HuH-7 (cell line): ENCODE results near the gene CC2D1A.

Experiments used
- DNase-seq: peaks from one replicate; pipeline ENCODE4 v3.0.0; 2011; ENCODE audit warnings: low spot score

Gene CC2D1A

DNA sequence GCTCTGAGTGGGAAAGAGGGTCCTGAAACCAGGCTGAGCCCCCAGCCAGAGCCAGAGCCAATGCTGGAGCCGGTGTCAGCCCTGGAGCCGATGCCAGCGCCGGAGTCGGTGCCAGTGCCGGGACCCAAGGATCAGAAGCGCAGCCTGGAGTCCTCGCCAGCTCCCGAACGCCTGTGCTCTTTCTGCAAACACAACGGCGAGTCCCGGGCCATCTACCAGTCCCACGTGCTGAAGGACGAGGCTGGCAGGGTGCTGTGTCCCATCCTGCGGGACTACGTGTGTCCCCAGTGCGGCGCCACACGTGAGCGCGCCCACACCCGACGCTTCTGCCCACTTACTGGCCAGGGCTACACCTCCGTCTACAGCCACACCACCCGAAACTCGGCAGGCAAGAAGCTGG is 28.7 kb upstream of the CC2D1A start:
- no peak for DNase-seq

DNA sequence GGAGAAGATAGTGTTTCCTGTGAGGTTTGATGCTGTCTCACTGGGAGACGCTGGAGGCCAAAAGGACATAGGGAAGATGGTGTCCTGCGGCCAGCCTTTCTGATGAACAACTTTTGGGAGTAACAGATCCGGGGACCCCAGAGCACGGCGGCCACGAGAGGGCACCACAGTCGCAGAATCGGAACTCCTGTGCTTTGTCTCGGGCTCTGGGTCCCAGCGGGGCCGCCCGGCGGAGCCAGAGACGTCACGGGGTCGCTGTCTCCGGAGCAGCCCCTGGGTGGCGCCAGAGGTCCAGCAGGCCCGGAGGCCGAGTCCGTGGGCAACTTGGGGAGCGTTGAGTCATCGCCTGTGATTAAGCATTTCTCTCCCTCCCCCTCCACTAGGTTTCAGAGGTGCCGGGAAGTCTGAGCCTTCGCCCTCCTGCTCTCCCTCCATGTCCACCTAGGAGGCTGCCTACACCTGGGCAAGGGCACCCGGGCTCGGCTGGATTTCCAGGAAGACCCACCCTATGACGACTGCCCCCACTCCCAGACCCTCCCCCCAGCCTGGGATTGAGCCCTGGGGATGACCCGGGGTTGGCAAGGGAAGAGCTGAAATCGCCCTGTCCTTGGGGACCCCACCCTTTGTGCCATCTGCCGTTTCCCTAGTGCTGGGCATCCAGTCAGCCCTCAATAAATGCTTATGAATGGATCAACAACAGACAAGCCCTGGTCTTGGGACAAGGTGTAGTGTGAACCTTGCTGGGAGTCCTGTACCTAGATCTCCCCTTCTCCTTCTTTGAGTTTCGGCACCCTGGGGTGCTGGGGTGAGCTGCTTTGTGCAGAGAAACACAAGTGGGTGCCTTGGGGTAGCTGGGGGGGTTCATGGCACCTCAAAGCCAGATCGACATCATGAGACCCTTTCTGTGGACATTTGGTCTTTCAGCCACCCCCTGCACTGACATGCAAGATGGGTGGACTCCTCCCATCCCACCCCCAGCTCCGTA is 25.6 kb upstream of the CC2D1A start:
- peak; percentile 90 for DNase-seq

DNA sequence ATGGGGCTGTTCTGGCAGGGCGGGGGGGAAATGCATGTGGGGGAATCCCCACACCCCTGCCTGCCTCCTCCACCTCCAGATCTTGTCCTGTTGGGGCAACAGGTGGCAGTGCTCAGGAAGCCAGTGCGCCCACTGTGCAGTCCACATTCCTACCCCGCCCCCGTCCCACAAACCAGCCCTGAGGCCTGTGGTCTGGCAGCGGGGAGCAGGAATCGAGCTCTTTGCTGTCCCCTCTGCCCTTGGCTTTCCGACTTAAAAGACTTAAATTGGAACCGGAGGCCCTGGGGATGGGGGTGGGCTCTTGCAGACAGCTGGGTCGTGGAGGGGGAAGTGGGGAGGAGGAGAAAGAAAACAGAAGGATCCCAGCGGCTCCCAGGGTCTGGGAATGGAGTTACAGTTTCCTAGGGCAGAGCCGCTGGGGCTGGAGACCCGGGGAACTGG is 24.7 kb upstream of the CC2D1A start:
- DNase-seq = no peak

DNA sequence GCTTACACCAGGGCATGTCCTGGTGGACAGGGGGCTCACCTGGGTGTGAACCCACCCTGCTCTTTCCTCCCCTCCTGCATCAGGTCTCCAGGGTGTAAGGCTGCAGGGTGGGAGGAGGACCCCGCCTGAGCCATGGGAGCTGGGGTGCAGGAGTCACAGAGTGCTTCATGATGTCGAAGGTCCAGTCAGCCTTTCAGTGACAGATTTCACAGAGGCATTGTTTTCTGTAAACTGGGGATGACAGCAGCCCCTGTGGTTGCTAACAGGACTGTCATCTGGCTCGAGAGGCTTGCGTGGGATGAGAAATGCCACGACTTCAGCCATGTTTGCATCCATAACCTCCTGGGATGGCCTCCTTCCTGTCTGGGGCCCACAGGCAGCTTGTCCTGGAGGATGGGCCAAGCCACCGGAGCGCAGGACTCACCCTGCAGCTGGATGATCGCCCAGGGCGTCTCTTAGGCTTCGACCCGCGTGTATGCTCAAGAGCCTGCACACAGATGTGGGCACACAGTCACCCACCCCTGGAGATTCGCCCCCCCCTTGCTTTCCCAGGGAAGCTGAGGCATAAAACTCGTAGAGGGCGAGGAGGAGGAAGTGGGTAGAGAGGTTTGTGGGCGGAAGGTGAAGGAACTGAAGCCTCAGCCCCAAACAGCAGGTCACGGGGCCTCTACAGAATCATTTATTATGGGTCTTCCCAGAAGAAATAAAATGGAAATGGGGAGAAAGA is 24.1 kb upstream of the CC2D1A start:
- no peak for DNase-seq

DNA sequence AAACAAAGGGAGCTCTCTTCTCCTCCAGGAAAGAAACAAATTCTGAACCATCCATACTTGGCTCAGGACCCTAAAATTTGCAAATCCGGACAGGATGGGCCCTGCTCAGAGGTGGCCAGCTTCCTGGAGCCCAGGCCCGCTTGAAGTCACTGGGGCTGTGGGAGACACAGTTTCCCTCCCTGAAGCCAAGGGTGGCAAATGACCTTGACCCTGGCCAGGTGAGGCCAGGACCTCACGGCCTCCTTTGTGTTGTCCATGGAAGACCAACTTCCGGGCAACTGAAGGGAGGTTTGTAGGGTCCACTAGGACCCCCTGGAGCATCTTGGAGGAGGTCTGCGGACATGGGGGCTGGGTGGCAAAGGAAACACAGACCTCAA is 23.6 kb upstream of the CC2D1A start:
- no peak for DNase-seq

DNA sequence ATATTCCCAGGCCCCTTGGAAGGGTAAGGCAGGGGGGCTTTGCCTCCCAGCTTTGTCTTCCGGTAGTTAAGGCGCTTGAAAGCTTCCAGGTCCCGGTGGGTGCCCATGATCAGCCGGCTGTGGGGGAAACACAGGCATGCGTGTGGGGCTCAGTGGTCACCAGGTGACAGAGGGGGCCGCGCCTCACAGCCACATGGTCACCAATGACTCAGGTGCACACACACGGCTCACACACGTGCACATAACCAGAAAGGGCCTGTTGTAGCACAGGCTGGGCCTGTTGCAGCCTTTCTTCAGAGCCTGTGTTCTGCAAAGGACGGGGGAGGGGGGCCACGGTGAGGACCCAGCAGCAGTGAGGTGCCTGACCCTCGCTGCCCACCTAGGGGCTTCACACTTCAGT is 23.2 kb upstream of the CC2D1A start:
- DNase-seq = no peak

DNA sequence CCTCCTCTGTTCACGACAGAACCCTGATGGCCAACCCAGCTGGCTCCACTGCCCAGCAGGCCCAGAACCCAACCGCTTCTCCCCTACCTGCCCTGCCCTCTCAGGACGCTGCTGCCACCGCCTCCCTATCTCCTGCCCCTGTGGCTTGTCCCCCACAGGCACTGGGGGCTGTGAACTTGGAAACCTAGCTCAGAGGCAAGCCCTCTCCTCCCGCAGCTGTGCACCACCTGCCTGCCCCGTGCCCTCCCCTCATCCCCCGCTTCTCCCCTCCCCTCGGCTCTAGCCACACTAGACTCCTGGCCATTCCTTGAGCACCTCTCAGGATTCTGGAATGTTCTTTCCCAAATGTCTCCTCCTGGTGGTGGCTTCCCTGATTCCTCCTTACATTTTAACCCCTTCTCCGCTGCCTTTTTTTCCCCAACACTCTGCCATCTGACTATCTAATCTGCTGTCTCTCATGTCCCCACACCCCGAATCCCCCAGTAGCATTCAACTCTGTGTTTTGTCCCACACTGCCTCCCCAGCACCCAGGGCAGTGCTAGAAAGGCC is 22.4 kb upstream of the CC2D1A start:
- no peak for DNase-seq

DNA sequence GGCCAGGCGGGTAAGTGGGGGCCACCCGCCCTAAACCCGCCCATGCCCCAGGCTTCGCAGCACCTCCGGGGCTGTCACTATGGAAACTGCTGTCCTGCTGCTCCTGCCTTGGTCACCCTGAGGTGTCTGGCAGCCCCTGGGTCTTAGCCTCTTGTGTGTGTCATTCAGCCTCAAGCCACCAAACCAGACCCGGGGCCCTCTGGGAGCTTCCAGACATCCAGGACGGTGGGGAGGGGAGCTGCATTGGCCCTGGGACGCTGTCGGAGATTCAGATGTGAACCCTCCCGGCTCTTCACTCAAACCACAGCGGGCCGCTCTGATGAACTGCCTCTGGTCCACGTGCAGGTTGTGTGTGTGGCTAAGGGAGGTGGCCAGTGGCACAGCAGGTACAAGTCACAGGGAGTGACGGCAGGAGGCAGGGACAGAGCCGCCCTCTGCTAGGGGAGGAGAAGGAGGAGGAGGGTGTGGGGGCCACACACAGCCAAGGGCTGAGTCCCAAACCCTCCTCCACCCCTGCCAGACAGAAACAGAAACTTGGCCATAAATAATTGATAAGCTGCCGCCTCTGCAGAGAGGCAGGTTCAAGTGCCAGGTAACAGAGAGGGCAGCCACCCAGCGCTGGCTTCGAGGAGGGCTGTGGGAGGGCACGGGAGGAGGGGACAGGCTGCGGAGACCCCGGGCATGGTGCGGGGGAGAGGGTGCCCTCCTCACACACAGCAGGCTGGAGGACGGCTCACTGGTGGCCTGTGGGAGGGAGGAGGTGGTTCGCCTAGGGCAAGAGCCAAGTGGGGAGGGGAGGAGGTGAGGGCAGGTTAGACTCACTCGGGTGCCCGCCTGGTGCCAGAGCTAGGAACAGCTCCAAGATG is 21.0 kb upstream of the CC2D1A start:
- DNase-seq = no peak

DNA sequence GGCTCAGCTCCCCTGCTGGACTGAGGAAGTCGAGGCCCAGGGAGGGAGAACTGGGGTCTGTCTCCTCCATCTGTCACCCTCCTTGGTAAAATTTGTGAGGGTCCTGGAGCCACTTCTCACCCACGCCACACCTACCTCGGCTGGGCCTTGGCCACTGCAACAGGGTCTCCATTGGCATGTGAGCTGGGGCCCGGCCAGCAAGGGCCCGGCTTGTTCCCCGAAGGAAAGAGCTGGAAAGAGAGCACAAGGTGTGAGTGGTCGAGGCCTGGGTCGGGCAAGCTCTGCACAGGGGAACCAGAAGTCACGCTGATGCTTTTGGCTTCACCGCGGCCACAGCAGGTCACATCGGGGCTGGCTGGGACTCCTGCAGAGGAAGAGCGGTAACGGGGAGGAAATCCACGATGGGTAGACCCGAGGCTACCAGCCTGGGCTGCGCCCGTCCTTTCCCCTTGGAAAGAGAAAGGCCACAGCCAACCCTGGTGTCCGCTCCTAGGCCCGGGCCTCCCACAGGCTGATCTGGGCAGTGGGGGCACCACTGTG is 20.1 kb upstream of the CC2D1A start:
- no peak for DNase-seq

DNA sequence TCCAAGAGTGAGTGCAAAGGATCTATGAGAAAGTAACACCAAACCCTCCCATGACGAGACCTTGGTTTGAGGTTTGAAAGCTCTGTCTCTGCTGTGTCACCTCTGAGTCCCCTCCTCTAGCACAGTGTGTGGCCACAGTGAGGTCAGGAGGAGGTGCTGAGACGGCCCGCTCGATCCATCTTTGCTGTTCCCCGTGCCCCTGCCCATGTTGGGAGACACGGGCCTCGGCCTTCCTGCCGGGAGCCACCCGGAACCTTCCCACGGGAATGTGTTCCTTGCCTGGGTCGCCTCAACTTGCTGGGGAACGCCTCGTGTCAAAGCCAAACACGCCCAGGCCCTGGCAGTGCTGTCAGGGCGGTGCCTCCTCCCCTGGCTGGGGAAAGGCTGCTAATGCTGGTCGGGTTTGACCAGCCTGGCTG is 19.0 kb upstream of the CC2D1A start:
- DNase-seq = no peak

DNA sequence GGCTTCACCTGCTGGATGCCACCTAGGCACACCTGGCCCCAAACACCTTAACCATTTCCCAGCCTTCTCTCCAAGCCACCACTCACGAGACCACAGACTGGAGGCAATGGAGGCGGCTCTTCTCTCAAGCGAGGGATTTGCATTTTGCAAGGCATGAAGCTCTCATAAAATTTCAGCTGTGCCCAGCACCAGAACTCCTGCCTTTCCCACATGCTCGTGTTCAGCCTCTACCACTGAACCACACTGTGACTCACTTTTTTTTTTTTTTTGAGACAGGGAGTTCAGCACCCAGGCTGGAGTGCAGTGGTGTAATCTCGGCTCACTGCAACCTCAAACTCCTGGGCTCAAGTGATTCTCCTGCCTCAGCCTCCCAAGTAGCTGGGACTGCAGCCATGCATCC is 18.5 kb upstream of the CC2D1A start:
- no peak for DNase-seq

DNA sequence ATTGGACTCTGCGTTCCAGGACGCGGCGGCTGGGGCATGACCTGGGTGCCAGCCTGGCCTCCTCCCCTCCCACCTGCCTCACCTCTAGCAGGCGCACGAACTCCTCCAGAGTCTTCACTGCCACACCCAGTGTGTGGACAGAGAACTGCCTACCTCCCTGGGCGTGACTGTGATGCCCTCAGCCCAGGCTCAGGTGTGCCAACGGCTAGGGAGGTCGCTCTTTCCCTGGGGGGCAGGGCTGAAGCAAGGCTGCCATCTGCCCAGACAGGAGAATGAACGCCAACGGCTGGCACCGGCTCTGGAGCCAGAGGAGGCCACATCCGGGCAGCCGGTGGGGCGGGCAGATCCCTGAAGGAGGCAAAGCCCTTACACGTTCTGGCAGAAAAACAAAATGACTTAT is 17.7 kb upstream of the CC2D1A start:
- DNase-seq = no peak

DNA sequence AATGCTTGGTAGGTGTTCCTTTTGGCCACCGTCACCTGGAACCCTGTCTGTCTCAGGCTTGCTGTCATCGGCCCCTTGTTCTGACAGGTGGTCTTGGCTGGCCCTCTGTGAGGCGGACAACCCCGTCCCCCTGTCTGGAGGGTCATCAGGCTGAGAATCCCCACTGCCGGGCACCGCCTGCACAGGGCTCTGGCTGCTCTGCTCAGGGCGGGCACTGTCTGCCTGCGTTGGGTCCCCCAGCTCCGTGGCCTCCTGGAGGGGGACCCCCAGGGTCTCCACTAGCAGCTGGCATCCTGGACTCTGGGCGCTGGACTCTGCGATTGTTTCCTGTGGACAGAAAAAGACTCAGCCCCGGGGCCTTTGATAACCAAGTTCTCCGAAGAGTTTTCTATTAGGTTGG is 15.9 kb upstream of the CC2D1A start:
- DNase-seq = no peak

DNA sequence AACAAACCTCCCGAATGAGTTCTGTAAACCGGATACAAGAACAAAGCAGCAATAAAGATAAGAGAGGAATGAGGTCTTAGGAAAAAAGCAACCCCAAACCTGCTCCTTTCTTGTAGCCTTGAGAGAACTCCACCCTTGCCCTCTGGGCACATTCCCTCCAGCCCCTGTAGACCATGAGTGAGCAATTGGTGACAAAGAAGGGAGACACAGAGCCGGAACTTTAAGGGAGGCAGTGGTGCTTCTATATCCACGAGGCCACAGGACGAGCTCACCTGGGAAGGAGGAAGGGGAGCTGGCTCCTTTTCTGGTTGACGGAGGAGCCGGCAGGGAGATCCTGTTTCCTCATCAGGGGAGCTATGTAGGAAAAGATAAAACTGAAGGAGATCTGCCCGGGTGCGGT is 13.1 kb upstream of the CC2D1A start:
- DNase-seq = no peak

DNA sequence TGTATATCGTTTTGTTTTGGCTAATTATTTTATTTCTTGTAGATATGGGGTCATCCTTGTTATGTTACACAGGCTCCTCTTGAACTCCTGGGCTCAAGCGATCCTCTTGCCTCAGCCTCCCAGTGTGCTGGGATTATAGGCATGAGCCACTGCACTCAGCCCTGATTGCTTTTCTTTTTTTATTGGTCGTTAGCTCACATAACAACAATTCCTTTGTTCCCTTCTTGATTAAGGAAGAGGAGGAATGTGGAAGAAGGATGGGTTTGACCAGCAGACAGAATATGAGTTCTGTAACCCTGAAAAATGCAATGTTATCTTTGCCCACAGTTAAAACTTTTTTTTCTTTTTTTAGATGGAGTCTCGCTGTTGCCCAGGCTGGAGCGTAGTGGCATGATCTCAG is 11.4 kb upstream of the CC2D1A start:
- DNase-seq = no peak

DNA sequence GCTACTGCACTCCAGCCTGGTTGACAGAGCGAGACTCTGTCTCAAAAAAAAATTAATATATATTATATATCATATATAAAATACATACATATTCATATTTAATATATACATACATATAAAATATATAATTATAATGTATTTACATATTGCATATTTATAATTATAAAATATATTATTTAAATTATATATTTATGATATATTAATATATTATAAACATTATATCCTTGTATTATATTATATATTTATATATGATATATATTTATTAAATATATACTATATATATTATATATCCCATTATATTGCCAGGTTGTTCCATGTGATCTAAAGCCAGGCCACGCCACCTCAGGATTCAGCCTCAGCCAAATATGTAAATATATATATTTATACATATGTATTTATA is 9.8 kb upstream of the CC2D1A start:
- no peak for DNase-seq

DNA sequence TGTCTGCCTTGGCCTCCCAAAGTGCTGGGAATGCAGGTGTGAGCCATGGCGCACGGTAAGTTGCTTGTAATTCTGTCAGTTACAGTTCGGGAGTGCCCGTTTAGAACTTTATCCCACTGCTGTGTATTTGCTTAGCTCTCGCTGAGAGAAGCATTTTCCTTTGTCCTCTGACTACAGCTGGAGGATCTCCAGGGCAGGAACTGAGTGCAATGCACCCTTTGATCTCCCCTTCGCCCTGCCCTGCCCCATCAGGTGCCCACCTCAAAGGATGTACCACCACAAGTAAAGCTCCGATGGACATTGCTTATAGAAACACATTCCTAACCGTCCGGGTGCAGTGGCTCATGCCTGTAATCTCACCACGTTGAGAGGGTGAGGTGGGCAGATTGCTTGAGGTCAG is 6.6 kb upstream of the CC2D1A start:
- DNase-seq = no peak

DNA sequence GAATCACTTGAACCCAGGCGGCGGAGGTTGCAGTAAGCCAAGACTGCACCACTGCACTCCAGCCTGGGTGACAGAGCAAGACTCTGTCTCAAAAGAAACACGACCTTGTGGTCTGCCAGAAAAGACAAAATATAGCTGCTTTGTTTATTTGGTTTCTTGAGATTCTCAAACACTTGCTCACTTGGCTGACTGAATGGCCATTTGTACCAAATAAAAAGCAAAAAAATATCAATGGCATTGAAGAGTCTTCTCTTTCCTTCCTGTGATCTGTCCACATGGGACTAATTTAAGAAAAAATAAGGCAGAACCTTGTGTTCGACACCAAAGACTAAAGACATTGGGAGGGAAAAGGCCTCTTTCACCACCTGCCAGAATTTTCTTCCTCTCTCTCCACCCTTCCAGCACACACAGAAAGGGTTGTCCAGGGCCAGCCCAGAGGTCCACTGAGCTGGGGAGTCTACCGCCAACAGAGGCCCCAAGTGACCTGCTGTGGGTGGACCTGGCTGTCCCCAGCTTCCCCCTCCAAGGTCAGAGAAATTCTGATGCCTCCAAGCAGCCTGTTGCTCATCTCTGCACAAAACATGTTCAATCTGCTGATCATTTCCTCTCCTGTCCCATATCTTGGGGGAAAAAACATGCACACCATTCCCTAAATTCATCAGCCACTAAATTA is 6.0 kb upstream of the CC2D1A start:
- no peak for DNase-seq

DNA sequence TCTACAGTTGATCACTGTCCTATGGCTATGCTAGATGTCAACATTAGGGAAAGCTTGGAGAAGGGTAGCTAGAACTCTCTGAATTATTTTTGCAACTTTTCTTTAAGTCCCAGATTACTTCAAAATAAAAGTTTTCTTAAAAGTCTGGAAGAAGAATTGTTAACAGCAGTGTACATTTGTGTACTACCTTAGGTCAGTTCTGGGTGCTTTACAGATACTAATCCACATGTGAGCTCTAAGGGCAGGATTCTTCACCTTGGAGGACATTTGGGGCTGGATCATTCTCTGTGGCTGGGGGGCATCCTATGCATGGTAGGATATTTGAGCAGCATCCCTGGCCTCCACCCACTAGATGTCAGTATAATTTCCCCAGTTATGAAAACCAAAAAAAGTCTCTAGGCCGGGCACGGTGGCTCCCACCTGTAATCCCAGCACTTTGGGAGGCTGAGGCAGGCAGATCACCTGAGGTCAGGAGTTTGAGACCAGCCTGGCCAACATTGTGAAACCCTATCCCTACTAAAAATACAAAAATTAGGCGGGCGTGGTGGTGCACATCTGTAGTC is 2.9 kb upstream of the CC2D1A start:
- DNase-seq = peak; percentile 44

DNA sequence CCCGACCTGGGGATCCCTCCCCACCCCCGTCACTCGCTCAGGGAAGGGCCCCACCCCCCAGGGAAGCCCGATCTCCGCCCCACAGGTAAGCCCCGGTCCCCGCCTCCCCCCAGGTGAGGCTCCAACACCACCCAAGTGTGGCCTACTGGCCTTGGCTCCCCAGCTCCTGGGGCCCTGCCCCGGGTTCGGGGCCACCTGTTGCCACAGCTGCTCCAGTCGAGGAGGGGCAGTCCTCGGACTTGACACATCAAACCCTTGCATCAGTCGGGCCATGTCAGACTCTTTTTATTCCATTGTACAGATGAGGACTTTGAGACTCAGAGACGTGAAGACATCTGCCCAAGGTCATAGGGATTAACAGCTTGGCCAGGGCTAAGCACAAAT is 512 bp downstream of the CC2D1A start:
- no peak for DNase-seq

DNA sequence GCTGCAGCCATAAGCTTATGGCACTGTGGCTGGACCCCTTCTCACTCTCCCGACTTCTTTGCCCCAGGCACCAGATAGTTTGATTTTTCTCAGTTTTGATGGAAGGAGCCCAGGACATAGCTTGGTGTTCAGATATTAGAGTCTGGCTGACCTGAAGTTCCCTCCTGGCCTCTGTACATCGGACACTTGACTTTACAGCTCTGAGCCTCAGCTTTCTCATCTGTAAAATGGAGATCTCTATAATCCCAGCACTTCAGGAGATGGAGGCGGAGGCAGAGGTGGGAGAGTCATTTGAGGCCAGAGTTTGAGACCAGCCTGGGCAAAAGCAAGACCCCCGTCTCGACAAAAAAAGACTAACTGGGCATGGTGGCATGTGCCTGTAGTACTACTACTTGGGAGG is 909 bp downstream of the CC2D1A start:
- no peak for DNase-seq
